ENCODE results near the gene MAGEA4.

DNA sequence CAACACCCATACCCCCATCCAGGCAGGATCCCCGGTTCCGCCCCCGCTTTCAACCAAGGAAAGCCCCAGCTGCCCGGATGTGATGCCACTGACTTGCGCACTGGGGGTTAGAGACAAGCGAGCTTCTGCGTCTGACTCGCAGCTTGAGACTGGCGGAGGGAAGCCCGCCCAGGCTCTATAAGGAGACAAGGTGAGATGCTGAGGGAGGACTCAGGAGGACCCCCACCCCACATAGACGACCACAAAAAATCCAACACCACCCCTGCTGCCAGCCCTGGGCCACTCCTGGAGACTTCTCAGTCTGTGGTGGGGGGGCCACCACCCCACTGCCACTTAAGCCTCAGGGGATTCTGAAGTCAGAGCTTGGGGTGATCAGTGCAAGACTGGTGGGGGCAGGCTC lies at the start of gene MAGEA4:
- TF ChIP-seq CTCF (IDR thresholded peaks at IDR 0.05; ENCODE audit: low read depth, low read length) (no peak), POLR2A (IDR thresholded peaks at IDR 0.05; ENCODE audit: extremely low read depth, insufficient read length) (no peak)

Measured in NB4 (cell line).